Mucosa of stomach (tissue), 1 donor: ENCODE measurements around the gene GABRB2.

ENCODE experiments used
- H3K27me3 ChIP-seq: one replicate; pipeline ENCODE4 v1.7.0; 2013; ENCODE audit warnings: mild to moderate bottlenecking, low read length; ENCODE audit not compliant: control insufficient read depth, insufficient read depth
- H3K36me3 ChIP-seq: one replicate; pipeline ENCODE4 v1.7.0; 2013; ENCODE audit warnings: low read length; ENCODE audit not compliant: control insufficient read depth, insufficient read depth
- H3K4me1 ChIP-seq: one replicate; pipeline ENCODE4 v1.7.0; 2013; ENCODE audit warnings: mild to moderate bottlenecking, low read length; ENCODE audit not compliant: control insufficient read depth, insufficient read depth
- H3K4me3 ChIP-seq: one replicate; pipeline ENCODE4 v1.7.0; 2013; ENCODE audit warnings: low read length
- H3K9ac ChIP-seq: one replicate; pipeline ENCODE4 v1.7.0; 2013; ENCODE audit warnings: mild to moderate bottlenecking, low read length, moderate library complexity
- H3K9me3 ChIP-seq: one replicate; pipeline ENCODE4 v1.7.0; 2013; ENCODE audit warnings: mild to moderate bottlenecking, low read length, moderate library complexity; ENCODE audit not compliant: control insufficient read depth
- donor health status: Pancreatic carcinoma.

GABRB2 gene

DNA sequence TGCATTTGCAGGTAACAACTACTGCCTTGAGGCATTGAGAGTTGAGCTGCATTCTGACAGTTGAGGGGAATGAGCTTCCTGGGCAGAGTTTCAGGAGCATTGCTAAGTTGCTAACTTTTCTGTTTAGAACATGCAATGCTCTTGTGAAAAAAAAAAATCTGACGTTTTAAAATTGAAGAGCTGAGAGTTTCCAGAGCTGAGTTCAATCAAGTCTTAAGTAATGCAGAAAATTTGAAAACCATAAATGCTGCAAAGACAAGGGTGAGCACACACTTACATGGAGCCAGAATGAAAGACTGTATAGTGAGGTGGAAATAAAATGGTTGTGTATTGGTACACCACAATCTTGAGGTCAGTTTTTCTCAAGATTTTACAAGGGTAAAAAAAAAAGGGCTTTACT lies 166.0 kb downstream of the GABRB2 start:
- Histone ChIP-seq H3K4me1 (no peaks in the 10 kb centered on the region), H3K27me3 (no peaks in the 10 kb centered on the region), H3K4me3 (no peak overlapping the region), H3K36me3 (no peaks in the 10 kb centered on the region), H3K9me3 (no peaks in the 10 kb centered on the region), H3K9ac (no peak overlapping the region)

DNA sequence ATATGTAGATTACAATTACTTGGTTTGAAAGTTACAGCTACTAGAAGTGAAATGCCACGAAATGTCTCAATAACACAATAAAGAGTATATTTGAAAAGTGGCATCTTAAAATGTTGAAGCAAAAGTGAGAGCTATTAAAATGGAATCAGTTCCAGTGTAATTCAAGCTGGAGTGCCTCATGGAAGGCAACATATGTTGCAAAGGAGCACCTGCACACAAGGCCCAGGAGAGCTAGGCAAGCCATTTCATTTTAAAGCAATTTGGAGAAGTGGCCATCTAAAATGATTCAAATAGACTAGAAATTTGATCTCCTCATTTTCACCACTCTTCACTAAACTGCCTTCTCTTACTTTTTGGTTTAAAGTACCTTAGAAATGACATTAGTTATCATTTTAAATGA lies 167.8 kb downstream of the GABRB2 start:
- Histone ChIP-seq H3K36me3 (no peaks in the 10 kb centered on the region), H3K9me3 (no peaks in the 10 kb centered on the region), H3K4me1 (no peaks in the 10 kb centered on the region), H3K27me3 (no peaks in the 10 kb centered on the region), H3K9ac (no peak overlapping the region), H3K4me3 (no peak overlapping the region)

DNA sequence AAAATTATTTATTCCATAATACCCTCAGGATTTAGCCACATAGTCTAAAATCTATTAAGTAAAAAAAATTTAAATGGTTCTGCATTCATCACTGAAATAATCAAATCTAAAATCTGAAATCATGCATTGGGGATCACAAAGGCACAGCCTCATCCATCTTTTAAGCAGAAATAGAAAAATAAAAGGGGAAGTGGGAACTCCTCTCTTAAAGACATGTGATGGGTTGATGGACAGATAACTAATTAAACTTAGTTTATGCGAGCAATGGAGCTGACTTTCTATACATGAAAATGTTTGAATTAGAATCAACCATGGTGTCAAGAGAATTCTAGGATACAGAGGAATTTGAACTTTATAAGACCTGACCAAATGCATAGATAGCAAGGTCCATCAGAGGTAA lies 170.5 kb downstream of the GABRB2 start:
- H3K27me3 ChIP-seq, result no peaks in the 10 kb centered on the region
- no peaks in the 10 kb centered on the region for H3K36me3 ChIP-seq
- no peaks in the 10 kb centered on the region for H3K4me1 ChIP-seq
- H3K9me3 ChIP-seq, result no peaks in the 10 kb centered on the region
- H3K4me3 ChIP-seq, result no peak overlapping the region
- no peak overlapping the region for H3K9ac ChIP-seq

DNA sequence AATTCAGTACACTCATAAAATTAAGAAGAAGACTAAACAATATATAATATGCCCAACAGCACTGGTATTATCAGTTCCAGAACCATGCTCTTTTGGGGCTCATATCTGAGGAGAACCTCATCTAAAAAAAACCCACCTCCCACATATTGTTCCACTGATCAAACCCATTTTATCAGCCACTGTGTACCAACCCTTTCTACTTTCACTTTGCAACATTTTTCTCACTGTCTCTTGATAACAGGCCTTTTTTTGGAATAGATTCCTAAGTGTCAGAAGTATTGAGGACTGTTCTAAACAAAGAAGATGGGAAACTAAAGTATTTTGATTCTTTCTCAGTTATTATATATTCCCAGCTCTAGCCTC lies 173.2 kb downstream of the GABRB2 start:
- no peaks in the 10 kb centered on the region for H3K9me3 ChIP-seq
- H3K4me3 ChIP-seq, result no peak overlapping the region

DNA sequence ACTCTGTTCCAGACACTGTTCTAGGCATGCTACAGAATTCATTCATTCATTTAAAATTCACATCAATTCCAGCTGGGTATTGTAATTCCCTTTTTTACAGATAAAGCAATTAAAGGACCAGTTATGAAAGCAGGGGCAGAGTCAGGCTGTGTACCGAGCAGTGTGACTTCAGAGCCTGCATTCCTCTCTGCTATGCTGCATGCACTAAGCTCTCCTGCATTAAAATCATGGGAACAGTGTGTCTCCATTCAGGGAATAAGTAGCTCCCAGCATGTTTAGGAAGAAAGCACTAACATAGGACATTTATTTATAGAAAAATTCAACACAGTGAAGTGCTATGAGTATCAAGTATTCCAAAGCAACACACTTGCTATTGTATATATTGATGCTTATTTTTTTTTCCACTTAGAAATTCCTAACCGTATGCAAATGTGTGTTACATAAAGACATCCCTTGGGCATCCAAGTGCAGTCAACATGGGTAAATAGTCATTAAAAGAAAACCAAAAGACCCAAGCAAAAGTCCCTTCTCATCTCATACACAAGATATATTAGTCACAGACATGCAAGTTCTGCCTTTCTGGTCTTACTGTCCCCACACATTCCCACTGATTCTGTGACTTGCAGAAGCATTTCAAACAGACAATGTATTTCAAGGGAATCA lies 173.7 kb downstream of the GABRB2 start:
- H3K4me3 ChIP-seq, result no peak overlapping the region
- no peaks in the 10 kb centered on the region for H3K36me3 ChIP-seq
- no peaks in the 10 kb centered on the region for H3K9me3 ChIP-seq
- no peaks in the 10 kb centered on the region for H3K27me3 ChIP-seq
- H3K9ac ChIP-seq, result no peak overlapping the region
- no peaks in the 10 kb centered on the region for H3K4me1 ChIP-seq

More for the DNA sequence above, 173.2 kb downstream of the GABRB2 start:
- Histone ChIP-seq H3K27me3 (no peaks in the 10 kb centered on the region), H3K36me3 (no peaks in the 10 kb centered on the region), H3K4me1 (no peaks in the 10 kb centered on the region), H3K9ac (no peak overlapping the region)

DNA sequence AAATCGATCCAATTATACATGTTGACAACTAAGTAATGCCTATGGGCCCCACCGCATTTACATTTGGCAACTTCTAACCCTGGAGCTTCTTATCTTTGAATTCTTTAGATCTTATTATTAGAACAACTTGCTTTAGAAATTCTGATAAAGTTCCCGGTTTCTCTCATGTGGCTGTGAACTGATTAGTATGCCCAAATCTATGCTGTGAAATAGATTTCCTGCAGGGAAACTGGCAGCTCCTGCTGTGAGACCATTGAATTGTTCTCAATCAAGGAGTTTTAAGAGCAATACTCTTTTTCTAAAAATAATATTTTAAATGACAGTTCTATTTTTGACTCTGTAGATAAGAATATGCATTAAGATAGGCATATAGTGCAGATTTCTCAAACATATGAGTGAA lies 177.5 kb downstream of the GABRB2 start:
- Histone ChIP-seq H3K9me3 (no peaks in the 10 kb centered on the region), H3K4me1 (no peaks in the 10 kb centered on the region), H3K27me3 (no peaks in the 10 kb centered on the region), H3K4me3 (no peak overlapping the region), H3K9ac (no peak overlapping the region), H3K36me3 (no peaks in the 10 kb centered on the region)

DNA sequence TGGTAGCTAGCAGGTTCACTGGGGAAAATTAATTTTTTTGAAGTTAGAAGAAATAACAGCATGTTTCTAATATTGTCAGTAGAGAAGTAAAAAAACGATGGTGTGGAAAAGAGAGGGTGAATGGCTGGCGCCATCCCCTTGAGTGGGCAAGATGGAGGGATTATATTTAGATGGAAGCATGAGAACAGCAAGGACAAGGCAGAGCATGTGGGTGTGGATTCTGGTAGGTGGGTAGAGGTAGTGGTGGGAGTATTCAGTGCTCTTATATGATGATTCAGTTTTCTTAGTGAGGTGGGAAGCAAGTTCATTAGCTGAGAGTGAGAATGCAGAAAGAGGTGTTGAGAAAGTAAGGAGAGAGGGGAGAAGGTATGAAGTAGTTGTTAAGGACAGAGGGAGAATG lies 188.1 kb downstream of the GABRB2 start:
- H3K9me3 ChIP-seq, result no peaks in the 10 kb centered on the region
- no peak overlapping the region for H3K9ac ChIP-seq
- H3K4me1 ChIP-seq, result no peaks in the 10 kb centered on the region
- H3K4me3 ChIP-seq, result no peak overlapping the region
- no peaks in the 10 kb centered on the region for H3K36me3 ChIP-seq
- H3K27me3 ChIP-seq, result no peaks in the 10 kb centered on the region

DNA sequence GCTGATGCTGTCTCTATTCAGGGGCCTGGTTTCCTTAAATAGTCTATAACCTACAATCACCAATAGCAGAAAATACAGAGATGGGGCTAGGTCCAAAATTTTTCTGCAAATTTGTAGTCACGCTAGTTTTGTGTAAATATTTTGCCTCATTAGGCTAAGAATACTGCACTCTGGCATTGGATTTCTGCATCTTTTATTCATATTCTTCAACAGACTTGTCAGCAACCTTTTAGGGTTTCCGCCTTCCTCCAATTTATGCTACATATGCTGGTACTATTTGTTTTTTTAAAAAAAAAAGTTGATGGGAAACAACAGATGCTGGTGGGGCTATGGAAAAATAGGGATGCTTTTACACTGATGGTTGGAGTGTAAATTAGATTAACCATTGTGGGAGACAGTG lies 202.3 kb downstream of the GABRB2 start:
- Histone ChIP-seq H3K9ac (no peak overlapping the region), H3K4me3 (no peak overlapping the region), H3K36me3 (no peaks in the 10 kb centered on the region), H3K9me3 (no peaks in the 10 kb centered on the region), H3K4me1 (no peaks in the 10 kb centered on the region), H3K27me3 (no peaks in the 10 kb centered on the region)

DNA sequence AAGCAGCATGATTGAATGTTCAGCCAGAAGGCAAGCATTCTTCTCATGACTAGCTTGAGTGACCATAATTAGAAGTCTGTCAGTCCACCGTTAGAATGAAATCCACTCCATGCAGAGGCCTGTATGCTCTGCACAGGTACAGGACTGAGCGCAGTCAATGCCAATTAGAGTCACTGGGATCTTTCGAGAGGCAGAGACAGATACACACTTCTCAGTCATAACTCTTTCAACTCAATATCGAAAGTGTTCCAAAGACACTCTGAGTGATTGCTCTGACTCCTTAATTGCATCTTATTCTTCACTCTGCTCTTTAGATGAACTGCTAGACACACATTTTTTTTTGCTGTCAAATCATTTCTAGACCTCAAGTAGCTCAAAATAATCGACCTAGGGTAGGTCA lies 203.6 kb downstream of the GABRB2 start:
- Histone ChIP-seq H3K27me3 (no peaks in the 10 kb centered on the region), H3K4me3 (no peak overlapping the region), H3K4me1 (no peaks in the 10 kb centered on the region), H3K9ac (no peak overlapping the region), H3K9me3 (no peaks in the 10 kb centered on the region), H3K36me3 (no peaks in the 10 kb centered on the region)

DNA sequence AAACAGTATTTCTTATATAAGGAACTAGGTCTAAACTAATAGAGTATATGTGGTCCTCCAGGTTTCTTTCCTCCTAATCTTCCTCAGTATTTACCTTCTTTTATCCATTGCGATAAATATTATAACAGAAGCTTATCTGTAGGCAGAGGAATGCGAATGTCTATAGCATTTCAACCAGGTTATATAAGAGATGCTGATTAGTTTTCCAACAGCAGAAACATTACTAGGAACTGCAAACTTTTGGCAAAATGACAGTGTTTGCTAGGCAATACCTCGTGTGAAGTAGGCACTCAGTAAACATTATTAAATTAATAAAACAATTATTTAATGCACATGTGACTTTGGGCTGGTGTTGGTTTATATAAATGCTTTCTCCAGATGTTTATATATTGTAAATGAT lies 206.5 kb downstream of the GABRB2 start:
- H3K9me3 ChIP-seq, result no peaks in the 10 kb centered on the region
- no peak overlapping the region for H3K4me3 ChIP-seq
- no peaks in the 10 kb centered on the region for H3K4me1 ChIP-seq
- H3K36me3 ChIP-seq, result no peaks in the 10 kb centered on the region
- no peak overlapping the region for H3K9ac ChIP-seq
- no peaks in the 10 kb centered on the region for H3K27me3 ChIP-seq

DNA sequence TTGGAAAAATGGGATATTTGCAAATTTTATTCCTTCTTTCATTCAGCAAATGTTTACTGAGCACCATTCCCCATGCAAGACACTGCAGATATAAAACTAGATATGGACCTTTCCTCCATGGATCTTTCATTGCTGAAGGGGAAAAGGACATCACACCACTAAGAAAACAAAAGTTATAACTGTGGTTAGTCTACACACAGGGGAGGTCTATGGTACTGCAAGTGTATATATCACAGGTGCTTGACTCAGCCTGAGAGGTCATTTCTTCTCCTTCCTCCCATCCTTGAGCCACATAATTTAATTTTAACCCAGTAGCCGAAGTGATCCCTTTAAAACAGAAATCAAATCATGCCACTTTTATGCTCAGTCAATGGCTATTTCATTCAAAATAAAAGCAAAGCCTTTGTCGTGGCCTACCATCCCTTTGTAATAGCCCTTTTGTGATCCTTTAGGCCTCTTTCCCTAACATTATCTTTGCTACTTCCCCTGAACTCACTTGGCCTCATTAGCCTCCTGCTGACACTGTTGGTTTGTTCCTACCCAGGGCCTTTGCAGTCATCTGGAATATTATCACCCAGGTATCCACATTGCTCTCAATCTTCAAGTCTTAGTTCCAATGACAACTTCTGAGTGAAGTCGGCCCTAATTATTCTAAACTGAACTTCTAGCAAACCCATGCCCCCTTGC lies 213.2 kb downstream of the GABRB2 start:
- Histone ChIP-seq H3K9ac (no peak overlapping the region), H3K9me3 (no peaks in the 10 kb centered on the region), H3K4me3 (no peak overlapping the region), H3K4me1 (no peaks in the 10 kb centered on the region), H3K36me3 (no peaks in the 10 kb centered on the region), H3K27me3 (no peaks in the 10 kb centered on the region)

DNA sequence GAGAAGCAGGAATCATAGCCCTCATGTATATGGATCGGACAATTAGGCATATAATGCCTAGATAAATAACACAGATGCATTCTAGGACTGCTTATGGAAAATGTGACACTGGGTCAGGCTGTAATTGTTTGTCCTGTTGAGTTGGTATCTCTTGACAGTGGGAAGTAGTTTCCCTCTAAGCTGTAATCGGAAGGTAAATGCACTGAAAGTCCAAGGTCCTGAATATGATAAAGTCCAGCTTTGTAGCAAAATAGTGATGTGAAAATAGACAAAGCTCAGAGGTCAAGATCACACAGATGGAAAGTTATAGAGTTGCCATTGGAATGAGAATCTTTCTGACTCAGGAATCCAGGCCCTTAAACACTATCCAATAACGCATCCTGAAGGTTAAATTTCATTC lies 214.2 kb downstream of the GABRB2 start:
- Histone ChIP-seq H3K4me1 (no peaks in the 10 kb centered on the region), H3K9me3 (no peaks in the 10 kb centered on the region), H3K36me3 (no peaks in the 10 kb centered on the region), H3K4me3 (no peak overlapping the region), H3K27me3 (no peaks in the 10 kb centered on the region), H3K9ac (no peak overlapping the region)

DNA sequence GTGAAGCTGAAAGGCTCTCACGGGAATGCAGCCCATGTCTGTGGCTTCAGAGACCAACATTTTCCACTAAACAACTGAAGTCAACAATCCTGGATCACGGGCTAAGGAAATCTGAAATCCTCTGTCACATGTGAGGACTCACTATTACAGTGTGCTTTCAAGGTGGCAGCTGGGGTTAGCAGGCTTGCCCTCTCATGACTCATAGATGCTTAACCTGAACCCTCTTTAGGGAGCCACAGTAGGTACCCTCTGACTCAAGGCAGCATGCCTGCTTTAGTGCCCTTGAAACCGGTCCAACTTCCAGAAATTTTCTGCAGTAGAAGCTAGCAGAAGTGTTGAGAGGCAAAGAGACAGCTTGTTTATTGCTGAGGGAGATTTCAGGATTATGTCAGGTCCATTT lies 232.5 kb downstream of the GABRB2 start:
- Histone ChIP-seq H3K9ac (no peak overlapping the region), H3K27me3 (no peaks in the 10 kb centered on the region), H3K36me3 (no peaks in the 10 kb centered on the region), H3K9me3 (no peaks in the 10 kb centered on the region), H3K4me1 (no peaks in the 10 kb centered on the region), H3K4me3 (no peak overlapping the region)
